GM18873 (cell line): Measurements from ENCODE around the gene GOLGA5.
A peak's percentile ranks its signal among the peaks of the same experiment; 100 is the strongest.
"Not testable (repeated sequence)": the region's sequence is repeated elsewhere in the genome, so short reads cannot be mapped to it uniquely, and the experiment has no call there.

ENCODE experiments used
- ATAC-seq: cut with Tn5 transposase; IDR thresholded peaks from one replicate; pipeline ENCODE4 v1.9.1; 2021; ENCODE audit warnings: mild to moderate bottlenecking, moderate library complexity, moderate number of reproducible peaks; ENCODE audit not compliant: unreplicated experiment, low FRiP score

Gene GOLGA5

DNA sequence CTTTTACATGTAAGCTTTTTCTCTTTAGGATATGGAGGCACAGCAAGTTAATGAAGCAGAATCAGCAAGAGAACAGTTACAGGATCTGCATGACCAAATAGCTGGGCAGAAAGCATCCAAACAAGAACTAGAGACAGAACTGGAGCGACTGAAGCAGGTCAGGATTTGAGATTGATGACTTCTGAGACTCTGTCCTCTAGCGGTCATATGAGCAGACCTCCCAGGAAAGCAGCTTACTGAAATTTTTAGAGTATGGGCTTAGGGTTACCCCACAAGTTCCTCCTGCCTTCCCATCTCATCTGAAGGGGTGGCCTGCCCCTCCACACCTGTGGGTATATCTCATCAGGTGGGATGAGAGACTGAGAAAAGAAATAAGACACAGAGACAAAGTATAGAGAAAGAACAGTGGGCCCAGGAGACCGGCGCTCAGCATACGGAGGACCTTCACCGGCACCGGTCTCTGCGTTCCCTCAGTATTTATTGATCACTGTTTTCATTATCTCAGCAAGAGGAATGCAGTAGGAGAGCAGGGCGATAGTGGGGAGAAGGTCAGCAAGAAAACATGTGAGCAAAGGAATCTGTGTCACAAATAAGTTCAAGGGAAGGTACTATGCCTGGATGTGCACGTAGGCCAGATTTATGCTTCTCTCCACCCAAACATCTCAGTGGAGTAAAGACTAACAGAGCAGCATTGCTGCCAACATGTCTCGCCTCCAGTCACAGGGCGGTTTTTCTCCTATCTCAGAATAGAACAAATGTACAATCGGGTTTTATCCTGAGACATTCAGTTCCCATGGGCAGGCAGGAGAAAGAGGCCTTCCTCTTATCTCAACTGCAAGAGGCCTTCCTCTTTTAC lies 25.8 kb downstream of the GOLGA5 start:
- ATAC-seq = not testable (repeated sequence)

DNA sequence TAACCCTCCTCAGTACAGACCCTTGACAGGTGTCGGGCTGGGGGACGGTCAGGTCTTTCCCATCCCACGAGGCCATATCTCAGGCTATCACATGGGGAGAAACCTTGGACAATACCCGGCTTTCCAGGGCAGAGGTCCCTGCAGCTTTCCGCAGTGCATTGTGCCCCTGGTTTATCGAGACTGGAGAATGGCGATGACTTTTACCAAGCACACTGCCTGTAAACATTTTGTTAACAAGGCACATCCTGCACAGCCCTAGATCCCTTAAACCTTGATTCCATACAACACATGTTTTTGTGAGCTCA lies 26.4 kb downstream of the GOLGA5 start:
- not testable (repeated sequence) for ATAC-seq

DNA sequence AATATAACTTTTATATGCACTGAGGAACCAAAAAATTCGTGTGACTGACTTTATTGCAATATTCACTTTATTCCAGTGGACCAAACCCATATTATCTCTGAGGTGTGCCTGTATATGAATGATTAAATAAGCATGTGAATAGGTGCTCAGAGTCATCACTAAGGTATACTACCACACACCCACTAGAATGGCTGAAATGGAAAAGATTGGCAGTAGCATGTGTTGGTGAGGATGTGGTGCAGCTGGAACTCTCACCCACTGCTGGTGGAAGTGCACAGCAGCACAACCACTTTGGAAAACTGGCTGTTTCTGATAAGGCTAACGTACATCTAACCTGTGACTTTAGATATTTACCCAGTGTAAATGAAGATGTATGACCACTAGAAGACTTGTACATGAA lies 36.8 kb downstream of the GOLGA5 start:
- no peak for ATAC-seq

DNA sequence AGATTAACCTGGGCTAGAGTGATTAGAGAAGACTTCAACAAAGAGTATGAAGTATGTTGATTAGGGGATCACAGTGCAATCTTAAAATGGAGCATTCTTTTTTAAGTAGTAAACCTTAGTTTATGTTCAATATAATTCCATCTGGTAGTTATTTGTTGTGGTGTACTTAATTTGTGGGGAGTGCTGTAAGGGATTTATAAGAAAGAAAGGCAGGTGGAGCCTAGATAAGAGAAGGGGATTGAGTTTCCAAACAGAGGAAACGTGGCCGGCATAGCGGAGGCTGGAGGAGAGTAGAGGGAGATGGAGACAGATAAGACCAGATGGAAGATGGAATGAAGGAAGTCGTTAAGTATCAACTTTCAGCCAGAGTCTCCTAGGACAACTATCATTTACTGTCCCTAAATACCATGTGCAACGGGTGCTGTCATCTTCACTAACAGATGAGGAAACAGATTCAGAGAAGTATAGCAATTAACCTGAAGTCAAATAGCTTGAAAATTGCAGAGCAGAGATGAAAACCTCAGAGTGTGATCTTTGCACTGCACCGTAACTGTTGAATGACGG lies 38.1 kb downstream of the GOLGA5 start:
- no peak for ATAC-seq

DNA sequence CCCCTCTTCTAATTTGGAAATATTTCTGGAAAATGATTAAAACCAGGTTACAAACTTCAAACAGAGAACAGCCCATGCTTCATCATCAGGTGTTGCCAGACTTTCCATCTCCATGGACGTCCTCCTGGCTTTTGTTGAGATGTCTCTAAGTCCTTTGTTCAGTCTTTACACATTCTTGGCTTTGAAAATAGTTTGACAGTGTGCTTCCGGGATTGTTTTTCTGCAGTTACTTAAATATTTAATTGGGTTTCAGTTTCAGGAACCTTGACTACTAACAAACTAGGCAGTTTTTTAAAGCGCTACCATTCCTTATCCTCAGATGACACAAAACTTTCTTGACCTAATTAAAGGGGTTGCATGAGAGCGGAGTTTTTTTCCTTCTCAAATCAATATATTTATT lies 47.8 kb downstream of the GOLGA5 start:
- no peak for ATAC-seq

DNA sequence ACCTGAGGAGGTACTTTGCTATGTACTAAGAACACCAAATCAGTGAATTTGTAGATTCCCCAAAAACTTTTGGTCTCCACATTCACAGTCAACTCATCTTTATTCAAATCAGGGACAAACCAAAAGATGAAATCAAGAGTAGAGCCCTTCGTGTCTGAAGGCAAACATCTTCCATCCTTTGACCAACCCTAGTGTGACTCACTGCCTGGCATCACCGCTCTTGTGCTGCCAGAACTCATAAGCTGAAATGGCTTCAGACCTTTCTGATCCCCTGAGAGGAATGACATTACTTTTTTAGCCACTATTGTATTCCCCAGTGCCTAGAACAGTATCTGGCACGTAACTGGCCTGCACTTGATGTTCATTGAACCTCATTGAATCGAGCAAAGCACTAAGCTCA lies 50.1 kb downstream of the GOLGA5 start:
- ATAC-seq = no peak

DNA sequence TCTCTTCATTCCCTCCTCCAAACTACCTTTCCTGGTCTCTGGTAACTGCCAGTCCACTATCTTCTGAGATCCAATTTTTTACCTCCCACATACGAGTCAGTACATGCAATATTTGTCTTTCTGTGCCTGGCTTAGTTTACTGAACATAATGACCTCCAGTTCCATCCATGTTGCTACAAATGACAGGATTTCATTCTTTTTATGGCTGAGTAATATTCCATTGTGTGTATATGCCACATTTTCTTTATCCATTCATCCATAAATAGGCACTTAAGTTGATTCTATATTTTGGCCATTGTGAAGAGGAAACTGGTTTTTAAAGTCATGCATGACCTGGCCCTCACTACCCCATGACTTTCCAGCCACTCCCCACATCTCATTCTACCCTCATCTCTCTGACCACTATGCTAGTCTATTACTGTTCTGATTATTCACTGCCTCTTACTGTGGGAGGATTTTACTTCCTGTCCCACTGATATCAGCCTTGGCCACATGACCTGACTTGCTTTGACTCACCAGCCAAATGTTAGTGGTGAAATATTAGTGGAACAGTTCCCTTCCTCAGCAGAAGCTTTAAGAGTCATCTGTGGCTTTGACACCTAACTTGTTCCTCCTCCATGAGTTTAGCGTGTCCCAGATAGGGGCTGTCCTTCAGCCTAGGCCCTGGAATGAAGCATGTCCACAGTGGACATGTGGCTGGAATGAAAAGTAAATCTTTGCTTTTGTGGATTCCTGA lies 52.2 kb downstream of the GOLGA5 start:
- peak; percentile 71 for ATAC-seq

DNA sequence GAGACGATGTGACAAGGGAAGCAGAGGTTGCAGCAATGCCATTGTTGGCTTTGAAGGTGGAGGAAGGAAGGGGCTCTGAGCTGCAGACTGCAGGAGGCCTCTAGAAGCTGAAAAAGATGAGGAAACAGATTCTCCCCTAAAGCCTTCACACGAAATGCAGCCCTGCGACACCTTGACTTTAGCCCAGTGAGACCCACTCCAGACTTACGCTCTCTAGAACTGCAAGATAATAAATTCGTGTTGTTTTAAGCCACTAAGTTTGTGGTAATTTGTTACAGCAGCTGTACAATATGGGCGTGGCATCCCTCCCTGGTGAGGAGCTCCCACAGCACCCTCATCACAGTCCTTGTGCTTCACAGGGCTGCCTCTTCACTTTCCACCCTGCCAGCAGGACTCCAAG lies 53.2 kb downstream of the GOLGA5 start:
- no peak for ATAC-seq

DNA sequence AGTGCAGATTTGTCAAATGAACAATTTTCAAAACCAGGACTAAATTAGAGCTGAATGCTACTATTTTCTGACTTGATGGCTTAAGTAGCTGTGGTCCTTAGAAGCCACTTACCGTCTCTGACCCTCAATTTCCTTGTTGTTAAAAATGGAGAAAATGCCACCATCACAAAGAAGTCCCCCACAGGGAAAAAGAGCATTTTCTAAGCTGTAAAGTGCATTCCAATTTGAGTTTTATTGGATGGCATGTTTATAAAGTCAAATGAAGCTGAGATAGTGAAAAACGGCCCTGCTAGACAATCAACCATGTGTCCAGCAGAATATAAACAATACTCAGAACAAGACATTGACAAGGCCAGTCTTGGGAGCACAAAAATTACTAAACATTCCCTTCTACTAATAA lies 53.6 kb downstream of the GOLGA5 start:
- ATAC-seq = no peak

DNA sequence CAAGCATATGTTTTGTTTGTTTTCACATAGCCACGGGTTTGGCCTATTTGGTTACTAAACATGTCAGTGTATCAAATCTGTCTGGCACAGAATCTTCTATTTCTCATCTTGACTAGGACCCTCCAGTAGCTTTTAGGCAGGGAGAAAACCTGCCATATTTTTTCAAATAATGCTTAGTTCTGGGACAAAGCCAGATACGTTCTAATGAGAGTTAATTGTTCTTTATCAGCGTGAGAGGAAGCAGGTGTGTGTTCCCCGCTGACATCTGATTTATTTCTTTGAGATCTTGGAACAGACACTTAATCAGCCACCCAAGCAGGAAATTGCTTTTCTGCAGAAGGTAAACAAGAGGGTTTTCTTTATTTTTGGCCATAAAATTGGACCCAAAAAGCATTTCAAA lies 54.8 kb downstream of the GOLGA5 start:
- no peak for ATAC-seq

DNA sequence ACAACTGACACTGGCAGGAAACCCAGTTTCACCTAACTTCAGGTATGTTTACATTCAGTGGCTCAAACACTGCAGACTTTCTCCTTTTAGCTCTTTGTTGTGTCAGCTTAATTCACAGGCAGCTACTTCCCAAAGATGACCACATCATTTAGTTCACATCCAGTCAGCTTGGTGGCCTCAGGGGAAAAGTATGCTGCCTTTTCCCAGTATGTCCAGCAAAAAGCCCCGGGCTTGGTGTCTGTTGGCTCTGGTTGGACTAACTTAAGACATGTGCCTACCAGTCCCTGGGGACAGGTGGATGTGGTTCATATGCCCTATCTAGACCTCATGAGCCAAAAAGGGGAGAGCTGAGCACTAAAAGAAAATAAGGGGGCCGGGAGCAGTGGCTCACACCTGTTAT lies 56.4 kb downstream of the GOLGA5 start:
- ATAC-seq = no peak

DNA sequence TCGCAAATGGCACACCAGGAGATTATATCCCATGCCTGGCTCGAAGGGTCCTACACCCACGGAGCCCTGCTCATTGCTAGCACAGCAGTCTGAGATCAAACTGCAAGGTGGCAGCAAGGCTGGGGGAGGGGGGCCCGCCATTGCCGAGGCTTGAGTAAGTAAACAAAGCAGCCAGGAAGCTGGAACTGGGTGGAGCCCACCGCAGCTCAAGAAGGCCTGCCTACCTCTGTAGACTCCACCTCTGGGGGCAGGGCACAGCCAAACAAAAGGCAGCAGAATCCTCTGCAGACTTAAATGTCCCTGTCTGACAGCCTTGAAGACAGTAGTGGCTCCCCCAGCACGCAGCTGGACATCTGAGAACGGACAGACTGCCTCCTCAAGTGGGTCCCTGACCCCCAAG lies 59.0 kb downstream of the GOLGA5 start:
- not testable (repeated sequence) for ATAC-seq

DNA sequence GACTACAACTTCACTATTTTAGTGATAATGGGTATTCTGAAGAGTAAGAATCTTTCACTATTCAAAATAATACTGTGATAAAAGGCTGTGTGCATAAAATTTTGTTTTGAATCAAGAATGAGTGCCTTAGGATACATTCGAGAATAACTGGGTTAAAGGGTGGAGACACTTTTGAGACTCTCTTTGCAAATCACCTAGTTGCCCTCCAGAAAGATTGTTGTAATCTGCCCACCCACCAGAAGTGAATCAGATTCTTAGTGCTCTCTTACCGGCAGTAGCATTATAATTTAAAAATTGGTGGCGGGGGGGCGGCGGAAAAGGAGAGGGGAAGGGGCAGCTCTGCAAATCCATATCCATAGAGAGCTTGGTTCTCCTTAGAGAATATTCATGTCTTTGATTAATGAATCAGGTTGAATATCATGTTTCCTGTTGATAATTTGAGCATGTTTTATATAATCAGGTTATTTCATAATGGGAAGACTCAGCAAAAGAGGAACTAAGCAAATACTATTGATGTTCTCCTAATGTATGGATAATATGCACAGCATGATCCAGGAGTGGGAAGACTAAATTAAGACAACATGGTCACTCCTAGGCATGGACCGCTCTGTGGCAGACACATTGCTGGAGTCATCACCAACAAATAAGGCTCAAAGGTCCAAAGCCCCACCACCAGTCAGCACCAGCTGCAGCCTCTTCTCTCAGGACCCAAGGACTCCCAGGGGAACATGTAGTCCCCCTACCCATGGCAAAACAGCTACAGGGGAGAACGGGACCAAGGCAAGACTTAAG lies 66.1 kb downstream of the GOLGA5 start:
- no peak for ATAC-seq

DNA sequence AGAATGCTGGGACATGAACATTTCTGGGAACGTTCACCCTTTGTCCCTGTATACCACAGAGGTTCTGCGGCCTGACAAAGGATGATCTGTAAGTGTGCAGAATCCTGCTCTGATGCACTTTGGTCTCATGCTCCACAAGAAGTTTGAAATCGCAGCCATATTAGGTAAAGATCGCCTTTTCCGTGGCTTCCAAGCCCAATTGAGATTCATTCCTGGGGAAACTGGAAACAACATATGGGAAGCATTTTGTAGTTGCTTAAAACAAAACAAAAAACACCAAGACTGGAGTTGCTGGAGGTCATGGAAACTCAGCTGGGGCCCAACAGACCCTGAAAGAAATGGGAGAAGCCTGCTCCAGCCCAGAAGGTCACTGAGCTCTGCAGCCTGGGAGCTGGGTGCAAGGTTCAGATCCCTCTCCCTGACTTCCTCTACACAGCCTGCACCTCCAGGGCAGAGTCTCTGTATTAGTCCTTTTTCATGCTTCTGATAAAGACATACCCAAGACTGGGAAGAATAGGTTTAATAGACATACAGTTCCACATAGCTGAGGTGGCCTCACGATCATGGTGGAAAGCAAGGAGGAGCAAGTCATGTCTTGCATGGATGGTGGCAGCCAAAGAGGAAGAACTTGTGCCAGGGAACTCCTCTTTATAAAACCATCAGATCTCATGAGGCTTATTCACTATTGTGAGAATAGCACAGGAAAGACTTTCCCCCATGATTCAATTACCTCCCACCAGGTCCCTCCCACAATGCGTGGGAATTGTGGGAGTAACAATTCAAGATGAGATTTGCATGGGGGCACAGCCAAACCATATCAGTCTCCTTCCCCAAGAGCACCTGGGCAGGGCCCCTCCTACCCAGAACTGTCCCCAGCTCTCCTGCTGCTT lies 68.0 kb downstream of the GOLGA5 start:
- ATAC-seq = no peak

DNA sequence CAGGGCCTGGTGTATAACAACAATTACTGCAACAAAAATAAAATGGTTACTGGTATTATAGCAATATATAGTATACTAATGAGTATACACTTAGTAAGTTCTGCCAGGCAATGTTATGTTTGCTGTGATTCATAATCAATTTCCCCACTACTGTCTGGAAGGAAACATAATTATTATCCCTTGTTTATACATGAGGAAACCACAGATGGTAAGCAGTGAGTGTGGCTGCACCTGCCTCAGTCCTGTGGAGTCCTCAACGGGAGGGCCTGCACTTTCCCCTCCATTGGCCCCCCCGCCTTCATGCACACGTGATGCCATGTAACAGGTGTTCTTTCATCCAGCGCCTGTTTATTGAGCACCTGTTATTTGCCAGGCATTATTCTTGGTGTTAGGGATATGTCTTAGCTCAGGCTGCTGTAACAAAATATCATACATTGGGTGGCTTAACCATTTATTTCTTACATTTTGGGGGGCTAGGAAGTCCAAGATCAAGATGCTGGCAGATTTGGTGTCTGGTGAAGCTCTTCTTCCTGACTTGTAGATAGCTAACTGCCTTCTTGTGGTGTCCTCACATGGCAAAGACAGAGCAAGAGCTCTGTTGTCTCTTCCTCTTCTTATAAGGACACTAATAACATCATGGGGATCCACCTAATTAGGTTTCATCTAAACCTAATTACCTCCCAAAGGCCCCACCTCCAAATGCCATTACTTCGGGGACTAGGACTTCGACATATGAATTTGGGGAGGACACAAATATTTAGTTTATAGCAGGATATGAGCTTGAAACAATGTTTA lies 69.4 kb downstream of the GOLGA5 start:
- ATAC-seq = no peak

DNA sequence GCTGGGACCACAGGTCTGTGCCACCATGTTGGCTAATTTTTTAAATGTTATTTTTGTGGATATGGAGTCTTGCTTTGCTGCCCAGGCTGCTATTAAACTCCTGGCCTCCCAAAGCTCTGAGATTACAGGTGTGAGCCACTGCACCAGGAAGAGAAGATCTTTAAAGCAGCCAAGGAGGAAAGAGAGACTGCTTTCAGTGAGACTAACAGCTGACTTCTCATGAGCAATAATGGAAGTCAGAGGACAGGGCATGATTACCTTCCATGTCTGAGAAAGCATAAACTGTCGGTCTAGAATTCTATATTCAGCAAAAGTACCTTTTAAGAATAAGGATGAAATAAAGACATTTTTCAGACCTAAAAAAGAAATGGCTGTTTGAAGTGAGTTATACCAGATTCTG lies 71.6 kb downstream of the GOLGA5 start:
- ATAC-seq = no peak

DNA sequence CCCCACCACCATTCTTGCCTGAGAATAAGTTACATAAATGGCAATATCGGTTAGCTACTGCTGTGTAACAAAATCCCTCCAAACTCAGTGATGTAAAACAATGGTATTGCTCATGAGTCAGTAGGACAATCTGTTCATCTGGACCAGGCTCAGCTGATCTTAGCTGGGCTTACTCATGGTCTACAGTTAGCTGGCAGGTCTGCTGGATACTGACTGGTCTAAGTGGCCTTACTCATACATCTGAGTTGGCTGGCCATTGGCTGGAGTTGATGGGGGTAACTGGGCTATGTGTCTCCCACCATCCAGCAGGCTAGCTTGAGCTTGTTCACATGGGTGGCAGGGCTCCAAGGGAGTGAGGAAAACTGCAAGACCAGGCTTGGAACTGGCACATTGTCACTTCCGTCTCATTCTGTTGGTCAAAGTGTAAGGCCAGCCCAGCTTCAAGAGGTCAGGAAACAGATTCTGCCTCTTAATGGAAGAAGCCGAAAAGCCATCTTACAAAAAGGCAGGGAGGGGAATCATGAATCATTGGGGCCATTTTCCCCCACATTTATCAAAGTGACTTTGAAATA lies 72.2 kb downstream of the GOLGA5 start:
- ATAC-seq = no peak

DNA sequence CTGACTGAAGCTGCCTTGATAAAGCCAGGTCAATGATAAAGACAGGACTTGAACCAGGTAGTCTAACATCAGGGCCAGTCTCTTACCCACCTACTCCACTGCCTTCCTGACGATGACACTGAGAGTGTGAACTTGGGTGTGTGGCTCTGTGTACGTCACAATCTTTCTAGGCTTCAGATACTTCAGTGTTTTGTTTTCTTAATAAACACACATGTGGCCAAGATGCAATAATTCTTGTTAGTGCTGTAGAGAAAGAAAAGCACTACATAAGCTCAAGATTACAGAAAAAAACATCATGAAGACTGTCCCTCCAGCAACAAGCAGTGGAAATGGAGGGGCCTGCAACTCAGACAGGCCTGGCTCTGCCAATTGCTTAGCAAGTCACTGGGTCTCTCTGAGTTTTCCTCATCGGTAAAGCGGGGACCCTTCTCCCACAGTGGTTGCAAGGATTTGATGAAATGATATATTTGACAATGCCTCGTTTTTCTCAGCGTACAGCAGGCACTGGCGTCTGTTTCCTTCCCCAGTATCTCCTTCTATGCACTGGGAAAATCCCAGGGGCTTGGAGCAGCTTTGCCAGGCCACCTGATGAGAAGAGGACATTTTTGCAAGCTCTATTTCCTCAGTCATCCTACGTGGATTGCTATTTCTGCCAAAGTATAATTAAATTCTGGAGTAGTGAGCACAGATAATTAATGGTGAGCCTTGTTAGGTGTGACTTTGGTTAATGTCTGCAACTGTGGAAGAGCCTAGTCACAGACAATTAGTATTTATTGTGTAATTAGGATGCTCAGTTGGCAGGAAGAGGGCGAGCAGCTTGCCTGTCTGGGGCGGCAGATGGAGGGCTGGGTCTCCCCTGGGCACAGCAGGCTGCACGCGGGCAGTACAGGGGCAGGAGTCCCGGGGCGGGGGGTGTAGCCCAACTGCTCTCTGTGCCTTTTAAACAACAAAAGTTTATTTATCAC lies 73.1 kb downstream of the GOLGA5 start:
- ATAC-seq = no peak
